K562 (cell line): ENCODE results near the gene ERMARD. TPM values are rescaled to one million over a fixed set of nuclear protein-coding genes. Genes with fewer than 3 reads are reported as not detected.

Experiments used
- ATAC-seq: fragments of 200-7000 bp; cut with Tn5 transposase; 3 replicates; pipeline ENCODE4 v1.9.1; 2020; ENCODE audit warnings: moderate library complexity
- BruUV-seq: library from RNA; stranded (reverse); fragments of 400-500 nt; replicated peaks from 2 replicates; lab custom pipeline; 2021; lab: Mats Ljungman, UMichigan
- CTCF ChIA-PET: fragments of 300-600 bp; formaldehyde crosslinking; extraction: SDS; loops from one replicate; lab custom pipeline; 2021; ENCODE audit warnings: low intra/inter-chr PET ratio; lab: Yijun Ruan, JAX
- POLR2A ChIA-PET: fragments of 300-600, 350-650 bp; sonication (Branson Sonifier 250); formaldehyde crosslinking; extraction: SDS; loops from one replicate; lab custom pipeline; 2021; ENCODE audit warnings: antibody characterized with exemption, inconsistent platforms; lab: Yijun Ruan, JAX
- DNase-seq, 4 experiments: peaks; one replicate each; pipeline versions ENCODE4 v3.0.0 to v3.0.0-alpha.2; 2011 to 2018; ENCODE audit warnings: low spot score in 3 of 4, mixed read lengths in 3 of 4; ENCODE audit errors: extremely low read depth in 1 of 4
- FAIRE-seq: peaks from 2 replicates; lab custom pipeline; 2011; peaks lifted over from hg19 to GRCh38; lab: Jason Lieb, UNC
- H2AFZ ChIP-seq: 2 replicates; pipeline ENCODE4 v1.6.0; 2011; ENCODE audit warnings: low read depth, low read length, control low read depth, inconsistent platforms
- H3K27ac ChIP-seq: fragments of 200-600 bp; 3 replicates; pipeline ENCODE4 v1.8.0; 2011; ENCODE audit warnings: low read depth, mild to moderate bottlenecking, control low read depth, inconsistent platforms, low read length, moderate library complexity, mixed read lengths; ENCODE audit errors: extremely low read depth
- H3K27me3 ChIP-seq, 2 experiments: fragments of 300-600 bp in 1 of 2; 2 replicates in 1 of 2; 3 replicates in 1 of 2; pipeline versions ENCODE4 v1.6.0 to v1.8.0; 2011; ENCODE audit warnings: inconsistent platforms in 2 of 2, low read length in 2 of 2, mild to moderate bottlenecking in 1 of 2, mixed read lengths in 1 of 2, moderate library complexity in 1 of 2; ENCODE audit not compliant: control insufficient read depth in 2 of 2, insufficient read depth in 2 of 2
- H3K36me3 ChIP-seq: fragments of 300-600 bp; 3 replicates; pipeline ENCODE4 v1.8.0; 2011; ENCODE audit warnings: mild to moderate bottlenecking, low read length, inconsistent platforms; ENCODE audit not compliant: control insufficient read depth, insufficient read depth
- H3K4me1 ChIP-seq, 2 experiments: fragments of 200-600 bp in 1 of 2; replicated peaks in 1 of 2; 2 replicates in 1 of 2; 3 replicates in 1 of 2; pipeline versions ENCODE4 v1.5.1 to v1.8.0; 2011; ENCODE audit warnings: inconsistent platforms in 2 of 2, low read length in 2 of 2, mild to moderate bottlenecking in 1 of 2, mixed read lengths in 1 of 2, moderate library complexity in 1 of 2; ENCODE audit not compliant: control insufficient read depth in 2 of 2, insufficient read depth in 2 of 2
- H3K4me2 ChIP-seq: 2 replicates; pipeline ENCODE4 v1.6.1; 2011; ENCODE audit warnings: low read length, control low read depth, inconsistent platforms, mixed read lengths; ENCODE audit not compliant: insufficient read depth
- H3K4me3 ChIP-seq: fragments of 200-600 bp; sonication (generic), shearing (Covaris generic); 2 replicates; pipeline ENCODE4 v1.5.1; 2016; ENCODE audit warnings: control low read depth, inconsistent platforms
- H3K79me2 ChIP-seq: fragments of 200-600 bp; 3 replicates; pipeline ENCODE4 v1.8.0; 2011; ENCODE audit warnings: low read length, inconsistent platforms; ENCODE audit not compliant: control insufficient read depth, insufficient read depth
- H3K9ac ChIP-seq, 2 experiments: 2 replicates each; pipeline versions ENCODE4 v1.6.0 to v1.6.1; 2011; ENCODE audit warnings: low read depth in 2 of 2, low read length in 2 of 2, control low read depth in 1 of 2, inconsistent platforms in 1 of 2, mild to moderate bottlenecking in 1 of 2, mixed read lengths in 1 of 2; ENCODE audit not compliant: insufficient read depth in 1 of 2
- H3K9me1 ChIP-seq: one replicate; pipeline ENCODE4 v1.6.0; 2011; ENCODE audit warnings: inconsistent platforms, mild to moderate bottlenecking, low read length, moderate library complexity; ENCODE audit not compliant: control insufficient read depth, insufficient read depth
- H3K9me3 ChIP-seq: replicated peaks from 2 replicates; pipeline ENCODE4 v1.5.1; 2011; ENCODE audit warnings: low read depth, low read length, inconsistent platforms; ENCODE audit not compliant: control insufficient read depth, insufficient read depth
- H4K20me1 ChIP-seq: replicated peaks from 2 replicates; pipeline ENCODE4 v1.6.1; 2011; ENCODE audit warnings: low read length, inconsistent platforms, mixed read lengths; ENCODE audit not compliant: control insufficient read depth, insufficient read depth
- BRCA1 ChIP-seq, 2 experiments: fragments of 450-650 bp in 1 of 2; sonication (generic) in 1 of 2; formaldehyde crosslinking in 1 of 2; IDR thresholded peaks; 2 replicates each; pipeline versions ENCODE4 v1.5.0 to v1.6.1; 2017 to 2020; ENCODE audit warnings: mild to moderate bottlenecking in 1 of 2, missing genetic modification reagents in 1 of 2
- KDM1A ChIP-seq, 2 experiments: fragments of 450-650 bp; IDR thresholded peaks; 2 replicates each; pipeline ENCODE4 v1.6.1; 2016; ENCODE audit warnings: mild to moderate bottlenecking in 2 of 2
- RFX7 ChIP-seq: fragments of 250-450 bp; sonication (Bioruptor Pico); IDR thresholded peaks from 2 replicates; pipeline ENCODE4 v1.5.1; 2021; ENCODE audit warnings: mild to moderate bottlenecking
- SREBF1 ChIP-seq: fragments of 150-350 bp; IDR thresholded peaks from 2 replicates; pipeline ENCODE4 v1.6.1; 2014; ENCODE audit warnings: antibody characterized with exemption, low read depth, low read length, borderline replicate concordance
- TEAD1 ChIP-seq, 2 experiments: fragments of 450-650 bp in 1 of 2; sonication (generic) in 1 of 2; formaldehyde crosslinking; IDR thresholded peaks; 2 replicates each; pipeline versions ENCODE4 v1.4.0 to v1.8.0; 2020 to 2022; ENCODE audit warnings: mild to moderate bottlenecking in 2 of 2, missing genetic modification reagents in 1 of 2
- TFAP4 ChIP-seq: sonication (generic); formaldehyde crosslinking; IDR thresholded peaks from 2 replicates; pipeline ENCODE4 v1.8.0; 2022; ENCODE audit warnings: missing genetic modification reagents, mild to moderate bottlenecking, moderate library complexity, borderline replicate concordance
- WGBS: fragments of 100-300 bp; shearing (Covaris generic); methylation state at CpG from one replicate; pipeline ENCODE4 v1.1.6; 2016; ENCODE audit warnings: low coverage, mixed read lengths; ENCODE audit not compliant: insufficient coverage; ENCODE audit errors: missing lambda C conversion rate; 5-methylcytosine and 5-hydroxymethylcytosine counted together
- in situ Hi-C: fragments of 300-500 bp; cut with MboI; formaldehyde crosslinking; loops from 4 replicates; pipeline ENCODE4 v1.15.0; 2018; ENCODE audit warnings: inconsistent platforms, mixed read lengths
- intact Hi-C: fragments of 100-400 bp; cut with micrococcal nuclease; formaldehyde crosslinking; loops from 2 replicates; pipeline ENCODE4 v1.14.2; 2022
- polyA plus RNA-seq, 8 experiments: library from polyadenylated mRNA; depleted of rRNA in 4 of 8; stranded (reverse) in 5 of 8; unstranded in 3 of 8; fragments of >200 nt; fragmentation: Nextera tagmentation in 2 of 8; fragmentation: Illumina TruSeq in 1 of 8; extraction: Ambion mirVana in 2 of 8; extraction: Trizol in 1 of 8; gene quantifications; 2 replicates each; pipeline versions ENCODE4 v1.2.1 to v1.2.3, GENCODE V29; 2011 to 2014; ENCODE audit warnings: inconsistent platforms in 1 of 8, missing spikeins in 1 of 8
- total RNA-seq, 7 experiments: library from RNA; depleted of rRNA in 6 of 7; stranded (reverse); fragments of >200 nt in 6 of 7; fragmentation: Illumina TruSeq in 2 of 7; extraction: Trizol in 2 of 7; gene quantifications; 2 replicates each; pipeline versions ENCODE4 v1.2.1 to v1.2.3, GENCODE V29; 2011 to 2021; ENCODE audit warnings: low replicate concordance in 1 of 7
- TF ChIP-seq, protein P1 (sequence below), 2 experiments: IDR thresholded peaks; 2 replicates each; pipeline ENCODE4 v1.6.1; 2012; ENCODE audit warnings: improper control_type of control experiment in 2 of 2, low read depth in 2 of 2, low read length in 2 of 2, borderline replicate concordance in 1 of 2
- TF ChIP-seq, protein P2 (sequence below), 3 experiments: IDR thresholded peaks in 2 of 3; conservative IDR thresholded peaks in 1 of 3; 2 replicates each; pipeline ENCODE4 v1.5.1; 2011 to 2012; ENCODE audit warnings: low read length in 3 of 3, mild to moderate bottlenecking in 3 of 3, control low read depth in 2 of 3, improper control_type of control experiment in 1 of 3, inconsistent platforms in 1 of 3, low read depth in 1 of 3, mixed read lengths in 1 of 3, moderate library complexity in 1 of 3; ENCODE audit not compliant: insufficient read depth in 2 of 3
- TF ChIP-seq, protein P3 (sequence below): IDR thresholded peaks from 2 replicates; pipeline ENCODE4 v1.6.1; 2011; ENCODE audit warnings: borderline replicate concordance, low read depth, mild to moderate bottlenecking, moderate library complexity, low read length; ENCODE audit not compliant: insufficient read depth, poor library complexity, severe bottlenecking

ERMARD gene
- total and polyA plus RNA-seq, 9 of the 15 experiments (the other 6 are each of a cell fraction or from before 2014, with no cell fraction given) = 14.5 to 68.6 (median 27.7) TPM

- TF ChIP-seq, protein P1, sequence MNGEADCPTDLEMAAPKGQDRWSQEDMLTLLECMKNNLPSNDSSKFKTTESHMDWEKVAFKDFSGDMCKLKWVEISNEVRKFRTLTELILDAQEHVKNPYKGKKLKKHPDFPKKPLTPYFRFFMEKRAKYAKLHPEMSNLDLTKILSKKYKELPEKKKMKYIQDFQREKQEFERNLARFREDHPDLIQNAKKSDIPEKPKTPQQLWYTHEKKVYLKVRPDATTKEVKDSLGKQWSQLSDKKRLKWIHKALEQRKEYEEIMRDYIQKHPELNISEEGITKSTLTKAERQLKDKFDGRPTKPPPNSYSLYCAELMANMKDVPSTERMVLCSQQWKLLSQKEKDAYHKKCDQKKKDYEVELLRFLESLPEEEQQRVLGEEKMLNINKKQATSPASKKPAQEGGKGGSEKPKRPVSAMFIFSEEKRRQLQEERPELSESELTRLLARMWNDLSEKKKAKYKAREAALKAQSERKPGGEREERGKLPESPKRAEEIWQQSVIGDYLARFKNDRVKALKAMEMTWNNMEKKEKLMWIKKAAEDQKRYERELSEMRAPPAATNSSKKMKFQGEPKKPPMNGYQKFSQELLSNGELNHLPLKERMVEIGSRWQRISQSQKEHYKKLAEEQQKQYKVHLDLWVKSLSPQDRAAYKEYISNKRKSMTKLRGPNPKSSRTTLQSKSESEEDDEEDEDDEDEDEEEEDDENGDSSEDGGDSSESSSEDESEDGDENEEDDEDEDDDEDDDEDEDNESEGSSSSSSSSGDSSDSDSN (IDR thresholded peaks at IDR 0.05; ENCODE audit: borderline replicate concordance in 1 of 2, low read depth in 2 of 2, low read length in 2 of 2) = no peak
Measured at GRCh38 chr6:169788809-169789145, 37.4 kb downstream of the ERMARD start (continued).

DNA sequence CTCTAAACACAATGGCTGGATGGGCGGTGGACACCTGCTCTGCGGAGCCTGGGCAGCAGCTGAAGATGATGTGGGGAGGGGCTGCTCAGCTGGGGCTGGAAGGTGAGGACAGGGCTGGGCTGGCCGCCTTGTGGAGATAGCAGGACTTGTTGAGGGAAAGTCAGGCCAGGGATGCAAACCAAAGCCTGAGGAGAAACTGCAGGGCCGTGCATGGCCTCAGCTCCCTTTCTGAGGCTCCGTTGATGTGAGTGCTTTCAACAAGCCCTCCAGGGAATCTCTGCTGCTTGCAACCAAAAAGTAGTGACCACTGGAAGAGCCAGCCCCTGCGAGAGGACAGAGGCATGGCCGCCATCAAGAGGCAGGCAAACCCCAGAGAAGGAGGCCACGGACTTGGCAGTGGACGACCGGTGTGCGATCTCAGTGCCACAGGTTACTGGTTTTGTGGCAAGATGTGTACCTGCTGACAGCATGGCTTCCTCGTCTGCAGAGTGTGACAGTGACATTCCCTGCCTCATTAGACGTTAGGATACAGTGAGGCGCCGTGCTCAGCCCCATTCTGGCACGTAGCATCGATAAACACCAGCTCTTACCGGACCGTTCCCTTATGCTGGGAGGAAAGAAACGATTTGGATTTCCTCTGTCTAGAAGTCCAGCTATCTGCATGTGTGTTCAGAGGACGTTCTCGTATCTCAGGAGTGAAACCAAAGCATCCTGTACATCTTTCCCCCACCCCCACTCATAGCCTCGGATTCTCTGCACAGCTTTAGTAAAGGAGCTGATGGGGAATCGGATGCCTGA lies 37.9 kb downstream of the ERMARD start:
- no peaks in the 10 kb centered on the region for H3K9me3 ChIP-seq
- H3K27ac ChIP-seq = no peak overlapping the region
- peak overlapping the region; percentile 84 for H3K4me2 ChIP-seq
- no peaks in the 10 kb centered on the region for H3K79me2 ChIP-seq
- FAIRE-seq (no peak), ATAC-seq (peak; percentile 36), DNase-seq (peak; percentile 25 to 28 (median 26))
- no peak overlapping the region for H3K4me3 ChIP-seq
- H3K9me1 ChIP-seq = peaks cover 2% of the 10 kb centered on the region
- H3K27me3 ChIP-seq = peaks cover 54 to 84% of the 10 kb centered on the region in 2 experiments
- CTCF ChIA-PET = interaction anchor here (0.9 to 2.8 kb wide), 2 partner anchors 728 to 740 kb away, joined by 3 to 20 read pairs; no protein-coding TSS in a partner anchor
- H3K9ac ChIP-seq = peak overlapping the region in 1 of 2 experiments; percentile 69; a peak in 2 of 4 replicates
- H4K20me1 ChIP-seq = peaks cover 19% of the 10 kb centered on the region; the same call in 1 of the 2 replicates
- H3K36me3 ChIP-seq = no peaks in the 10 kb centered on the region
- H3K4me1 ChIP-seq = peaks cover 11 to 20% of the 10 kb centered on the region in 2 experiments; a peak in 3 of 5 replicates
- H2AFZ ChIP-seq = peak overlapping the region; percentile 90
- BruUV-seq = no TSS peak
- TF ChIP-seq BRCA1 (IDR thresholded peaks at IDR 0.05) = no peak
- 0 out of 2 replicates have a peak, but pooled peaks have one; percentile 7 for TF ChIP-seq BRCA1 (CRISPR knock-in tag; IDR thresholded peaks at IDR 0.05)
- peak in 1 of 2 experiments; percentile 13; a peak in 1 of 4 replicates for TF ChIP-seq KDM1A (IDR thresholded peaks at IDR 0.05)
- TF ChIP-seq, protein P2, sequence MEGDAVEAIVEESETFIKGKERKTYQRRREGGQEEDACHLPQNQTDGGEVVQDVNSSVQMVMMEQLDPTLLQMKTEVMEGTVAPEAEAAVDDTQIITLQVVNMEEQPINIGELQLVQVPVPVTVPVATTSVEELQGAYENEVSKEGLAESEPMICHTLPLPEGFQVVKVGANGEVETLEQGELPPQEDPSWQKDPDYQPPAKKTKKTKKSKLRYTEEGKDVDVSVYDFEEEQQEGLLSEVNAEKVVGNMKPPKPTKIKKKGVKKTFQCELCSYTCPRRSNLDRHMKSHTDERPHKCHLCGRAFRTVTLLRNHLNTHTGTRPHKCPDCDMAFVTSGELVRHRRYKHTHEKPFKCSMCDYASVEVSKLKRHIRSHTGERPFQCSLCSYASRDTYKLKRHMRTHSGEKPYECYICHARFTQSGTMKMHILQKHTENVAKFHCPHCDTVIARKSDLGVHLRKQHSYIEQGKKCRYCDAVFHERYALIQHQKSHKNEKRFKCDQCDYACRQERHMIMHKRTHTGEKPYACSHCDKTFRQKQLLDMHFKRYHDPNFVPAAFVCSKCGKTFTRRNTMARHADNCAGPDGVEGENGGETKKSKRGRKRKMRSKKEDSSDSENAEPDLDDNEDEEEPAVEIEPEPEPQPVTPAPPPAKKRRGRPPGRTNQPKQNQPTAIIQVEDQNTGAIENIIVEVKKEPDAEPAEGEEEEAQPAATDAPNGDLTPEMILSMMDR (IDR thresholded peaks at IDR 0.05 in 2 of 3, conservative IDR thresholded peaks at IDR 0.05 in 1 of 3; ENCODE audit: insufficient read depth in 2 of 3, low read depth in 1 of 3, low read length in 3 of 3) = peak; percentile 4 to 37 (median 15); a peak in 2 of 6 replicates
- no peak for TF ChIP-seq SREBF1
- TF ChIP-seq, protein P3, sequence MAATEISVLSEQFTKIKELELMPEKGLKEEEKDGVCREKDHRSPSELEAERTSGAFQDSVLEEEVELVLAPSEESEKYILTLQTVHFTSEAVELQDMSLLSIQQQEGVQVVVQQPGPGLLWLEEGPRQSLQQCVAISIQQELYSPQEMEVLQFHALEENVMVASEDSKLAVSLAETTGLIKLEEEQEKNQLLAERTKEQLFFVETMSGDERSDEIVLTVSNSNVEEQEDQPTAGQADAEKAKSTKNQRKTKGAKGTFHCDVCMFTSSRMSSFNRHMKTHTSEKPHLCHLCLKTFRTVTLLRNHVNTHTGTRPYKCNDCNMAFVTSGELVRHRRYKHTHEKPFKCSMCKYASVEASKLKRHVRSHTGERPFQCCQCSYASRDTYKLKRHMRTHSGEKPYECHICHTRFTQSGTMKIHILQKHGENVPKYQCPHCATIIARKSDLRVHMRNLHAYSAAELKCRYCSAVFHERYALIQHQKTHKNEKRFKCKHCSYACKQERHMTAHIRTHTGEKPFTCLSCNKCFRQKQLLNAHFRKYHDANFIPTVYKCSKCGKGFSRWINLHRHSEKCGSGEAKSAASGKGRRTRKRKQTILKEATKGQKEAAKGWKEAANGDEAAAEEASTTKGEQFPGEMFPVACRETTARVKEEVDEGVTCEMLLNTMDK = peak; percentile 55
- 0 out of 4 replicates have a peak, but pooled peaks of 1 of the 2 experiments have one; percentile 29 for TF ChIP-seq TEAD1 (CRISPR knock-in tag; IDR thresholded peaks at IDR 0.05)
- TF ChIP-seq RFX7 (CRISPR knock-in tag) = no peak
- peak; percentile 72 for TF ChIP-seq TFAP4 (CRISPR knock-in tag)
- in situ Hi-C loops = no loop called here
- intact Hi-C loops = no loop called here
- POLR2A ChIA-PET = interaction anchor here (0.6 to 4.4 kb wide), 3 partner anchors 15 to 423 kb away, joined by 3 to 29 read pairs (median 4); no protein-coding TSS in a partner anchor
- 40% methylated on average over 23 of the region's 24 CpGs for WGBS
